Endothelial cell of umbilical vein (primary cell): ENCODE data around the gene KIR3DL2. TPM values are rescaled to one million over a fixed set of nuclear protein-coding genes. Genes with fewer than 3 reads are reported as not detected.

ENCODE experiments used
- BruUV-seq: library from RNA; stranded (reverse); fragments of 400-500 nt; replicated peaks from 2 replicates; lab custom pipeline; 2021; lab: Mats Ljungman, UMichigan
- CTCF ChIA-PET: fragments of 300-600, 350-600 bp; sonication (Branson Sonifier 250); formaldehyde crosslinking; loops from one replicate; lab custom pipeline; 2021; ENCODE audit warnings: antibody characterized with exemption, inconsistent platforms; lab: Charles Lee
- POLR2A ChIA-PET: fragments of 300-600, 350-600 bp; sonication (Branson Sonifier 250); formaldehyde crosslinking; loops from one replicate; lab custom pipeline; 2021; ENCODE audit warnings: antibody characterized with exemption, inconsistent platforms; lab: Charles Lee
- DNase-seq: peaks from one replicate; pipeline ENCODE4 v3.0.0-alpha.2; 2011; ENCODE audit warnings: low read depth, low spot score
- FAIRE-seq: peaks from 2 replicates; lab custom pipeline; 2011; peaks lifted over from hg19 to GRCh38; lab: Jason Lieb, UNC
- H2AFZ ChIP-seq: 2 replicates; pipeline ENCODE4 v1.6.0; 2012; ENCODE audit warnings: low read depth, low read length, control low read depth, inconsistent platforms
- H3K27ac ChIP-seq: 2 replicates; pipeline ENCODE4 v1.5.1; 2011; ENCODE audit warnings: low read depth, mild to moderate bottlenecking, control low read depth, low read length, moderate library complexity; ENCODE audit not compliant: insufficient read depth
- H3K27me3 ChIP-seq, 2 experiments: 2 replicates each; pipeline versions ENCODE4 v1.6.0 to v1.6.1; 2011; ENCODE audit warnings: low read length in 2 of 2, mixed read lengths in 1 of 2; ENCODE audit not compliant: control insufficient read depth in 2 of 2, insufficient read depth in 2 of 2
- H3K36me3 ChIP-seq, 2 experiments: 2 replicates in 1 of 2; 3 replicates in 1 of 2; pipeline ENCODE4 v1.5.1; 2011; ENCODE audit warnings: low read length in 2 of 2, mild to moderate bottlenecking in 1 of 2, moderate library complexity in 1 of 2; ENCODE audit not compliant: control insufficient read depth in 2 of 2, insufficient read depth in 2 of 2; ENCODE audit errors: extremely low read depth in 1 of 2
- H3K4me1 ChIP-seq: 3 replicates; pipeline ENCODE4 v1.5.1; 2011; ENCODE audit warnings: mild to moderate bottlenecking, low read length; ENCODE audit not compliant: control insufficient read depth, insufficient read depth; ENCODE audit errors: extremely low read depth
- H3K4me2 ChIP-seq: 2 replicates; pipeline ENCODE4 v1.6.1; 2011; ENCODE audit warnings: low read length, control low read depth, mixed read lengths; ENCODE audit not compliant: insufficient read depth
- H3K4me3 ChIP-seq, 3 experiments: fragments of 200-600 bp in 1 of 3; sonication (generic), shearing (Covaris generic) in 1 of 3; replicated peaks in 1 of 3; 2 replicates each; pipeline ENCODE4 v1.5.1; 2011 to 2016; ENCODE audit warnings: control low read depth in 3 of 3, low read length in 3 of 3, mild to moderate bottlenecking in 2 of 3, inconsistent platforms in 1 of 3, low read depth in 1 of 3, moderate library complexity in 1 of 3; ENCODE audit not compliant: insufficient read depth in 1 of 3
- H3K79me2 ChIP-seq: 2 replicates; pipeline ENCODE4 v1.6.0; 2012; ENCODE audit warnings: low read length, inconsistent platforms; ENCODE audit not compliant: control insufficient read depth, insufficient read depth
- H3K9ac ChIP-seq: replicated peaks from 2 replicates; pipeline ENCODE3; 2011; ENCODE audit warnings: low read length, control low read depth; ENCODE audit not compliant: insufficient read depth; ENCODE audit errors: extremely low read depth
- H3K9me1 ChIP-seq: replicated peaks from 3 replicates; pipeline ENCODE4 v1.6.0; 2011; ENCODE audit warnings: mild to moderate bottlenecking, low read length; ENCODE audit not compliant: control insufficient read depth, insufficient read depth; ENCODE audit errors: extremely low read depth
- H3K9me3 ChIP-seq: replicated peaks from 2 replicates; pipeline ENCODE4 v1.5.1; 2012; ENCODE audit warnings: low read length, inconsistent platforms; ENCODE audit not compliant: control insufficient read depth, insufficient read depth
- H4K20me1 ChIP-seq: replicated peaks from 2 replicates; pipeline ENCODE3; 2011; ENCODE audit warnings: mild to moderate bottlenecking, low read length; ENCODE audit not compliant: control insufficient read depth, insufficient read depth; ENCODE audit errors: extremely low read depth
- CTCF ChIP-seq, 2 donors: IDR thresholded peaks; 1 replicate in 1 of 2; 2 replicates in 1 of 2; pipeline ENCODE4 v1.5.1; 2011; ENCODE audit warnings: low read length in 2 of 2, mild to moderate bottlenecking in 2 of 2, moderate library complexity in 2 of 2, control low read depth in 1 of 2, inconsistent platforms in 1 of 2, low read depth in 1 of 2; ENCODE audit not compliant: insufficient read depth in 1 of 2; ENCODE audit errors: extremely low read depth in 1 of 2
- EZH2 ChIP-seq: IDR thresholded peaks from 2 replicates; pipeline ENCODE4 v1.6.1; 2012; ENCODE audit warnings: borderline replicate concordance, low read depth, mild to moderate bottlenecking, moderate library complexity, low read length, inconsistent platforms; ENCODE audit not compliant: severe bottlenecking
- FOS ChIP-seq: IDR thresholded peaks from 2 replicates; pipeline ENCODE4 v1.6.1; 2011; ENCODE audit warnings: mild to moderate bottlenecking, low read length, moderate library complexity, borderline replicate concordance; ENCODE audit not compliant: insufficient read depth
- GATA2 ChIP-seq: IDR thresholded peaks from 2 replicates; pipeline ENCODE4 v1.7.0; 2011; ENCODE audit warnings: low read depth, mild to moderate bottlenecking, moderate library complexity, mixed read lengths, low read length; ENCODE audit not compliant: insufficient read length, insufficient read depth
- JUN ChIP-seq: IDR thresholded peaks from 2 replicates; pipeline ENCODE4 v1.6.1; 2011; ENCODE audit warnings: borderline replicate concordance, low read depth; ENCODE audit not compliant: insufficient read length, insufficient read depth
- MAX ChIP-seq: IDR thresholded peaks from 2 replicates; pipeline ENCODE4 v1.6.1; 2011; ENCODE audit not compliant: insufficient read depth, insufficient read length
- MYC ChIP-seq: IDR thresholded peaks from one replicate; pipeline ENCODE4 v1.6.1; 2011; ENCODE audit warnings: mild to moderate bottlenecking, low read depth, low read length
- POLR2A ChIP-seq: IDR thresholded peaks from 2 replicates; pipeline ENCODE4 v1.6.1; 2012; ENCODE audit warnings: low read depth, mild to moderate bottlenecking, control low read depth, low read length
- POLR2AphosphoS5 ChIP-seq: IDR thresholded peaks from 2 replicates; pipeline ENCODE4 v1.6.1; 2012; ENCODE audit warnings: low read depth, mild to moderate bottlenecking, control low read depth, low read length, moderate library complexity; ENCODE audit not compliant: insufficient read depth
- dilution Hi-C: fragments of 300-500 bp; cut with MboI; formaldehyde crosslinking; loops from one replicate; pipeline ENCODE4 v1.15.0; 2019; ENCODE audit warnings: low sequenced_read_pairs; ENCODE audit not compliant: extremely low pct_ligation_motif_present
- intact Hi-C: fragments of 100-400 bp; cut with micrococcal nuclease; formaldehyde crosslinking; loops from one replicate; pipeline ENCODE4 v1.10.0; 2022
- polyA plus RNA-seq, 4 experiments: library from polyadenylated mRNA; depleted of rRNA in 3 of 4; stranded (reverse) in 3 of 4; unstranded in 1 of 4; fragments of >200 nt; gene quantifications; 2 replicates each; pipeline versions ENCODE4 v1.2.1 to v1.2.3, GENCODE V29; 2011 to 2012; ENCODE audit warnings: missing spikeins in 1 of 4
- total RNA-seq: library from RNA; stranded (reverse); gene quantifications from 2 replicates; pipeline ENCODE4 v1.2.3, GENCODE V29; 2021

KIR3DL2 gene
- total and polyA plus RNA-seq, 2 donors (not counting 3 experiments of a cell fraction or from before 2014, with no cell fraction given), result not detected

GRCh38 chr19:54805665-54806515 lies 44.4 kb upstream of the KIR3DL2 start:
- no TSS peak for BruUV-seq
- intact Hi-C loops (no loop called here), dilution Hi-C loops (no loop called here)
- no peaks in the 10 kb centered on the region for H3K4me1 ChIP-seq
- no peaks in the 10 kb centered on the region for H3K9me1 ChIP-seq
- no peak for FAIRE-seq
- no peak for TF ChIP-seq POLR2AphosphoS5
- no peak for TF ChIP-seq POLR2A
- no peak for TF ChIP-seq JUN
- no peak for TF ChIP-seq MYC
- no peak for TF ChIP-seq FOS
- TF ChIP-seq GATA2, result no peak
- TF ChIP-seq EZH2, result no peak
- TF ChIP-seq MAX, result no peak
- TF ChIP-seq CTCF (IDR thresholded peaks at IDR 0.05; ENCODE audit: extremely low read depth in 1 of 2, insufficient read depth in 1 of 2, low read depth in 1 of 2, low read length in 2 of 2), result no peak
- CTCF ChIA-PET, result no interaction called here
- POLR2A ChIA-PET, result no interaction called here
- no peaks in the 10 kb centered on the region for H3K36me3 ChIP-seq
- H3K9me3 ChIP-seq, result no peaks in the 10 kb centered on the region
- no peaks in the 10 kb centered on the region for H3K79me2 ChIP-seq
- H3K27ac ChIP-seq, result no peak overlapping the region
- H3K27me3 ChIP-seq, result no peaks in the 10 kb centered on the region
- H3K4me2 ChIP-seq, result no peak overlapping the region
- H3K9ac ChIP-seq, result no peak overlapping the region
- H4K20me1 ChIP-seq, result no peaks in the 10 kb centered on the region
- DNase-seq, result no peak
- H2AFZ ChIP-seq, result no peak overlapping the region
- no peak overlapping the region for H3K4me3 ChIP-seq
